Upper lobe of right lung (tissue), 1 donor: Measurements from ENCODE around the gene CD69. TPM values are rescaled to one million over a fixed set of nuclear protein-coding genes. Genes with fewer than 3 reads are reported as not detected.

Experiments
- ATAC-seq: fragments of 200-7000 bp; cut with Tn5 transposase; one replicate; pipeline ENCODE4 v1.9.1; 2020; ENCODE audit warnings: mild to moderate bottlenecking, moderate library complexity
- DNase-seq: peaks from one replicate; pipeline ENCODE4 v3.0.0-alpha.2; 2020
- H3K27ac ChIP-seq: fragments of 200-600 bp; one replicate; pipeline ENCODE4 v1.8.0; 2022
- H3K27me3 ChIP-seq: fragments of 200-600 bp; one replicate; pipeline ENCODE4 v1.8.0; 2022; ENCODE audit warnings: mild to moderate bottlenecking
- H3K36me3 ChIP-seq: fragments of 200-600 bp; one replicate; pipeline ENCODE4 v1.8.0; 2022
- H3K4me1 ChIP-seq: fragments of 200-600 bp; one replicate; pipeline ENCODE4 v1.8.0; 2022
- H3K4me3 ChIP-seq: fragments of 200-600 bp; one replicate; pipeline ENCODE4 v1.8.0; 2022; ENCODE audit warnings: mild to moderate bottlenecking
- H3K9me3 ChIP-seq: fragments of 200-600 bp; one replicate; pipeline ENCODE4 v1.8.0; 2022
- CTCF ChIP-seq: fragments of 200-600 bp; IDR thresholded peaks from one replicate; pipeline ENCODE4 v1.8.0; 2022; ENCODE audit warnings: antibody characterized with exemption
- intact Hi-C: fragments of 100-400 bp; cut with DNase I; formaldehyde crosslinking; loops from one replicate; pipeline ENCODE4 v1.11.0; 2022
- total RNA-seq: library from RNA; stranded (reverse); fragmentation: NEBNext Ultra II Directional; extraction: Animal tissue kit (Norgen Biotek cat#: 25700); gene quantifications from one replicate; pipeline ENCODE4 v1.2.1, GENCODE V29; 2021
- donor health status: DM: no; HTN: yes; CAD: no; lungs with severe emphysema.

Gene CD69
- total RNA-seq, 1 donor from 2014 or later = 14.5 TPM

GRCh38 chr12:9729082-9729481 lies 31.6 kb downstream of the CD69 start:
- Histone ChIP-seq H3K4me1 (no peaks in the 10 kb centered on the region), H3K36me3 (no peaks in the 10 kb centered on the region), H3K27me3 (no peaks in the 10 kb centered on the region), H3K9me3 (no peaks in the 10 kb centered on the region), H3K4me3 (no peak overlapping the region), H3K27ac (no peak overlapping the region)
- no peak for ATAC-seq
- no peak for DNase-seq
- intact Hi-C loops = no loop called here
- no peak for TF ChIP-seq CTCF

GRCh38 chr12:9727813-9728212 lies 32.9 kb downstream of the CD69 start:
- intact Hi-C loops = no loop called here
- Histone ChIP-seq H3K4me1 (no peaks in the 10 kb centered on the region), H3K9me3 (no peaks in the 10 kb centered on the region), H3K27me3 (no peaks in the 10 kb centered on the region), H3K36me3 (no peaks in the 10 kb centered on the region), H3K27ac (no peak overlapping the region), H3K4me3 (no peak overlapping the region)
- ATAC-seq = no peak
- no peak for TF ChIP-seq CTCF
- DNase-seq = no peak

- no peaks in the 10 kb centered on the region for H3K4me1 ChIP-seq
- intact Hi-C loops = no loop called here
- H3K4me3 ChIP-seq = no peak overlapping the region
- DNase-seq (no peak), ATAC-seq (no peak)
- H3K36me3 ChIP-seq = no peaks in the 10 kb centered on the region
- H3K27ac ChIP-seq = no peak overlapping the region
- H3K9me3 ChIP-seq = no peaks in the 10 kb centered on the region
- no peak for TF ChIP-seq CTCF
- no peaks in the 10 kb centered on the region for H3K27me3 ChIP-seq
Observed at GRCh38 chr12:9725213-9725870, 35.4 kb downstream of the CD69 start.

- Histone ChIP-seq H3K27ac (no peak overlapping the region), H3K4me1 (no peaks in the 10 kb centered on the region), H3K27me3 (no peaks in the 10 kb centered on the region), H3K9me3 (no peaks in the 10 kb centered on the region), H3K36me3 (no peaks in the 10 kb centered on the region), H3K4me3 (no peak overlapping the region)
- intact Hi-C loops = no loop called here
- no peak for TF ChIP-seq CTCF
- DNase-seq (no peak), ATAC-seq (no peak)
Observed at GRCh38 chr12:9724023-9724422, 36.7 kb downstream of the CD69 start.

GRCh38 chr12:9721394-9722092 lies 39.2 kb downstream of the CD69 start:
- no peaks in the 10 kb centered on the region for H3K27me3 ChIP-seq
- intact Hi-C loops = no loop called here
- ATAC-seq = no peak
- H3K9me3 ChIP-seq = no peaks in the 10 kb centered on the region
- H3K4me1 ChIP-seq = no peaks in the 10 kb centered on the region
- no peak overlapping the region for H3K27ac ChIP-seq
- no peak for TF ChIP-seq CTCF
- no peaks in the 10 kb centered on the region for H3K36me3 ChIP-seq
- H3K4me3 ChIP-seq = no peak overlapping the region
- no peak for DNase-seq
